ENCODE results near the gene EFNA3.
A peak's percentile ranks its signal among the peaks of the same experiment; 100 is the strongest.

The EFNA3 gene

GRCh38 chr1:155049651-155050559 is 28.7 kb upstream of the EFNA3 start:
- DNase-seq = peak; percentile 7

DNA sequence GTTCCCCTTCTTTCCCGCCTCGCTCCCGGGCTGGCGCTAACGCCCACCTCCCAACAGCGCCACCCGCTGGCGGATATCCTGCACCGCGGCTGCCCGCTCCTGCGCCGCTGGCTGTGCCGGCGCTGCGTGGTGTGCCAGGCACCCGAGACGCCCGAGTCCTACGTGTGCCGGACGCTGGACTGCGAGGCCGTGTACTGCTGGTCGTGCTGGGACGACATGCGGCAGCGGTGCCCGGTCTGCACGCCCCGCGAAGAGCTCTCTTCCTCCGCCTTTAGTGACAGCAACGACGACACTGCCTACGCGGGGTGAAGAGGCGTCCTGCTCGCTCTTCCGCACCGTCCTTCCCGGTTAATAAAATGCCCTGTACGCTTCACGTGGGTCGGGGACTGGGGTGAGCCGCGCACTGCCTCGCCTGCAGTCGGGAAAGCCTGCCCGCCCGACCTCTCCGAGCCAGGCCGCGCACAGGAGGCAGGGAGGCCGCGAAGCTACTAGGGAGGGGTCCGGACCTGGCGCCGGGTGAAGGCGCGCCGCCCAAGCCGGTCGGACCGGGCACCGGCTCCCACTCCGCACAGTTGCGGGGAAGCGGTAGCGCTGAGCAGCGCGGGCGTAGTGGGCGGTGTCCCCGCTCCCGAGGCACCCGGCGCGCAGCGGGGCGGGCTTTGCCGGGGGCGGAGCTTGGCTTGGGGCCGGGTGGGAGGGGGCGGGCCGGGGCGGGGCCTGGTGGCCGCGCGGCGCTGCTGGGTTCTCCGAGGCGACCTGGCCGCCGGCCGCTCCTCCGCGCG is 27.9 kb upstream of the EFNA3 start, which contains the start of gene ADAM15:
TSS of gene ADAM15 (plus strand) at position 757 of the 782 bp plus-strand sequence. CDS start 71 bp downstream, outside the sequence.
- peak; percentile 38 for DNase-seq

DNA sequence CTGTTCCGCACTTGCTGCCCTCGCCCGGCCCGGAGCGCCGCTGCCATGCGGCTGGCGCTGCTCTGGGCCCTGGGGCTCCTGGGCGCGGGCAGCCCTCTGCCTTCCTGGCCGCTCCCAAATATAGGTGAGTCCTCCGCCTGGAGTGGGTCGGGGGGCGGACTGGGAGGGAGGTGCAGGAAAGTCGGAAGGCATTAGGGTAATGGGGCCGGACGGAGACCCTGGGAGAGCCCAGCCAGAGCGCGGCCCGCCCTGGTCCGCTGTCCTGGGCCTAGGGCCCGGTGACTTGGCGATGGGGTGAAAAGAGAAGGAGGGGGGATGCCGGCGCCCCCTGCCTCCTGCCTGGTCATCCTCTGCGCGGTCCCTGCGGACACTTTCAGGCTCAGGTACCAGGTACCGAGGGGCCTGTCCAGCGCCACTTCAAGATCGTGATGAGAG is 27.3 kb upstream of the EFNA3 start:
- DNase-seq = no peak

DNA sequence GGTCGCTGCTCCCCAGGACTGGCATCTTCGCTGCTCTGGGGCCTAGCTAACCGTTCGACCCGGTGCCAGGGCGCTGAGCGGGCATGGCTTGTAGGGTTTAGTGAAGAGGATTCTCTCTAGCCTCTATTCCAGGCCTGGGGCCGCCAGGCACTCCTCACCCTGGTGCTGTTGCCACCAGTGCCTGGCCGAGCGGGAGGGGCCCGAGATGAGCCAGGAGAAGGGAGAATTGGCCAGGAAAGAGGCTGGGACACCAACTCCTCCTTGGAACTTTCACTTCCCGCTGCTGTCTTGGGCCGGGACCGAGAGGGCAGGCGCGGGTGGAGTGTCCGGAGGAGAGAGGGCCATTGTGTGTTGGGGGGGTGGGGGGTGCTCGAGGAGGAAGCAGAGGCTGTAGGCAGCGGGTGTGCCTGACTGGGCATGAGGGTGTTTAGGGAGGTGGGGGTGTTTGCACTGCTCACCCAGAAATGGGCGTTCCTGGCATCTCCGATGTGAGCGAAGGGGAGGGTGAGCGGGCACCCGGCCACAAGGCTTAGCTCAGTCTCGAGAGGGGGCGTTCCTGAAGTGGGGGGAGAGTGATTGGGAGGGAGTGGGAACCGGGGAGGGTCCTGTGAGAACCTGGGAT is 26.7 kb upstream of the EFNA3 start:
- peak; percentile 3 for DNase-seq

- no peak for DNase-seq
Observed at GRCh38 chr1:155052439-155053395, 25.9 kb upstream of the EFNA3 start.

DNA sequence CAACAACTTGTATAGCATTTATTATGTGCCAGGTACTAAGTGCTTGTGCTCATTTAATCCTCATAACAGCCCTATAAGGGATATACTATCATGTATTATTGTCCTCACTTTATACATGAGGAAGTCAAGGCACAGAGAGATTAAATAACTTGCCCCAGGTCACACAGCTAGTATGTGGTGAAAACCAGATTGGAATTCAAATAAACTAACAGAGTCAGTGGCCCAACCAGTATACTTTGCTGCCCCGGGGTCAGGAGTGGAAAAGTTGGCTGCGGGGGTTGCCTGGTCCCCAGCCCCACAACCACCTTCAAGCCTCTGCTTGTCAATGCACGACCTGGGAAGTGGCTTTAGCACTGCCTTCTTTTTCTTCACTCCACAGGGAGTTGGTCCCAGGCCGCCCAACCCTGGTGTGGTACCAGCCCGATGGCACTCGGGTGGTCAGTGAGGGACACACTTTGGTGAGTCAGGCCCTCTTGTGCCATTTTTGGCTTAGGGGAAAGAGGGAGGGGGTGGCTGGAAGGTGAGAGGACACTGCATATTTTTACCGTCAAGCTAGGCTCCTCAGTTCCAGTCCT is 25.0 kb upstream of the EFNA3 start:
- no peak for DNase-seq

- no peak for DNase-seq
Observed at GRCh38 chr1:155057104-155057503, 21.5 kb upstream of the EFNA3 start.

DNA sequence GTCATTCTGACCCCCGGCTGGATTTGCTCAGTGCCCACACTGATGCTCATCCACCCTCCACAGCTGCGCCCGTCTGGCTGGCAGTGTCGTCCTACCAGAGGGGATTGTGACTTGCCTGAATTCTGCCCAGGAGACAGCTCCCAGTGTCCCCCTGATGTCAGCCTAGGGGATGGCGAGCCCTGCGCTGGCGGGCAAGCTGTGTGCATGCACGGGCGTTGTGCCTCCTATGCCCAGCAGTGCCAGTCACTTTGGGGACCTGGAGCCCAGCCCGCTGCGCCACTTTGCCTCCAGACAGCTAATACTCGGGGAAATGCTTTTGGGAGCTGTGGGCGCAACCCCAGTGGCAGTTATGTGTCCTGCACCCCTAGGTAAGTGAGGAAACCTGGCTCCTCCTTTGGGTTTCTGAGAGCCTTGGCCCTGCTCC is 20.8 kb upstream of the EFNA3 start:
- no peak for DNase-seq

- no peak for DNase-seq
Observed at GRCh38 chr1:155060736-155061135, 17.9 kb upstream of the EFNA3 start.

- no peak for DNase-seq
Observed at GRCh38 chr1:155061381-155062150, 17.1 kb upstream of the EFNA3 start.

- DNase-seq = no peak
Observed at GRCh38 chr1:155062151-155062686, 16.4 kb upstream of the EFNA3 start.

- DNase-seq = no peak
Observed at GRCh38 chr1:155062702-155063411, 15.8 kb upstream of the EFNA3 start.

DNA sequence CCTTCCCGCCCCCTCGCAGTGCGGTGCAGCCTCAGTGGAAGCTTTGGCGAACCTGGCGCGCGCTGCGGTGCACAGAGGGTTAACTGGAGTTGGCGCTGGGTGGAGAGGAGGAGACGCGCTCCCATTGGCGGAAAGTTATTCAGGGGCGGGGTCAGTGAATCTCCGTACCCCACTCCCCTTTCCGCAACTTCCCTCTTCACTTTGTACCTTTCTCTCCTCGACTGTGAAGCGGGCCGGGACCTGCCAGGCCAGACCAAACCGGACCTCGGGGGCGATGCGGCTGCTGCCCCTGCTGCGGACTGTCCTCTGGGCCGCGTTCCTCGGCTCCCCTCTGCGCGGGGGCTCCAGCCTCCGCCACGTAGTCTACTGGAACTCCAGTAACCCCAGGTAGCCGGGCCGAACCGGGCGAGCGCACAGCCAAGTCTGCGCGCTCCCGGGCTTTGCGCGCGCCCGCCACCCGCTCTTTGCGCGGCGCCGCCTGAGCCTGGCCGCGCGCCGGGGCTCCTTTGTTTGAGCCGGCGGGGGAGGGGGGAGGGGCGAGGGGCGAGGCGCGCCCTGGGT is 15.0 kb upstream of the EFNA3 start, which contains the start of gene EFNA4:
TSS of gene EFNA4 (plus strand) at position 191 of the 561 bp plus-strand sequence. CDS start at position 275, 84 bp downstream.
- peak; percentile 65 for DNase-seq

GRCh38 chr1:155064111-155064831 is 14.4 kb upstream of the EFNA3 start:
- DNase-seq = no peak

DNA sequence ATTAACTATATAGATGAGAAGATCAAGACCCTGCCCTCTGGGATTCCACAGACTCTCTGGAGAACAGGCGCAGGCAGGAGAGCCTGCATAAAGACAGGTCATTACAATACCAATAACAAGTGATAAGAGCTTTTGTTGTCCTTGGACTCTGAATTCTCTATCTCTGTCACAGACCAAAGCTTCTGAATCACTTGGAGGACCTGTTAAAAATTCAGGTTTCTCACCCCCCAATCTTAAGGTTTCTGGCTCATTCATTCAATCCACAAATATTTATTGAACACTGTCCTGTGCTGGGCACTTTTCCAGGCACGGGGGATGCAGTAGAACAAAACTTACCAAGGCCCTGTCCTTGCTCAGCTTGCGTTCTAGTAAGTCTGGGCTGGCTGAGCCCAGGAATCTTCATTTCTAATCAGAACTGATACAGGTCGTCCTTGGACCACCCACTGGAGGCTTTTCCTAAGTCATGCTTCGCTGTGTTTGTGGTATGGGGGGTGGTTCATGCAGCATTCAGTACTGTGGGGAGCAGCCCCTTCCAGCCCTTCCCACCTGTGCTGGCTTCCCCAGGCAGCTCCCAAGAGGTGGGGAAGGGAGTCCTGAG is 13.7 kb upstream of the EFNA3 start:
- DNase-seq = no peak

GRCh38 chr1:155066777-155067176 is 11.9 kb upstream of the EFNA3 start:
- DNase-seq = no peak

DNA sequence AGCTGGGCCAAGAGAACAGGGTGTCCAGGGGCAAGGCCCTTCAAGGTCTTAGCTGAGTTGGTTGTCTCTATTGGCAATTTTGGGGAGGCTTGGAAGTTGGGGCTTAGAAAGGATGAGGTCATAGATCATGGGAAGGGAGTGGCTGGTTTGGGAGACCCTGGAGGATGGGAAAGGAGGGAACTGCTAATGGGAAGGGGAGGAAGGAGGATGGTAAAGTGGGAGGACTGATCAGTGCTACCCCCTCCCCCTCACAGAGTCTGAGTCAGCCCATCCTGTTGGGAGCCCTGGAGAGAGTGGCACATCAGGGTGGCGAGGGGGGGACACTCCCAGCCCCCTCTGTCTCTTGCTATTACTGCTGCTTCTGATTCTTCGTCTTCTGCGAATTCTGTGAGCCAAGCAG is 10.0 kb upstream of the EFNA3 start:
- DNase-seq = no peak

DNA sequence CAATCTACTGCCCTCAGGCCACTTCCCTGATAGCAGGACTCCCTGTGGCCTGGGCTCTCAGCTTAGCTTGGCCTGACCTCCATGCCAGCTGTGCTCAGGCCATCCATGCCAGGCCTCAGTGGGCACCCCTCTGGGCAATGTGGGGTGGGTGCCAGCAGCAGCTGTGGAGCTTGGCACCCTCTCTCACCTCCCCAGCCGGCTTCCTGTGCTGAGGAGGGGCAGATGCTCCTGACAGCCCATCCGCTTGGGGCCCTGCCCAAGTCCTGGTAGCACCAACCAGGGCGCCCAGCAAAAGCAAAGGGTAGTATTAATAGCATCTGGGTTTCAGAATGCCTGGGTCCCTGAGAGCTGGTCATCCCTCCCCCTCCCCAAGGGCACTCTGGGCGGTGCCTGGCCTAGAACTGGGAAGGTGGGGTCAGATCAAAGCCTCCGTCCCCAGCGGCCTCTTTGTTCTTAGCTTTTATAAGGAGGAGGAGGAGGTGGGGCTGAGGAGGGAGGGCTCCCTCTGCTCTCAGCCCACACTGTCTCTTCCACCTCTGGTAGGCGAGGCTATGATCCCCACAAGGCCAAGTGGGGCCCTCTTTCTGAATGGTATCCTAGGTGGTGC is 9.0 kb upstream of the EFNA3 start:
- no peak for DNase-seq

Data from amniotic stem cell (primary cell).